Suprapubic skin (tissue), 3 donors: Measurements from ENCODE around the gene GALK2.

Experiments used
- EP300 ChIP-seq: sonication (generic); formaldehyde crosslinking; IDR thresholded peaks from one replicate; pipeline ENCODE4 v1.6.1; 2017; ENCODE audit warnings: antibody characterized with exemption
- POLR2A ChIP-seq, 2 donors: fragments of 450-650 bp; IDR thresholded peaks; one replicate each; pipeline ENCODE4 v1.6.1; 2017; ENCODE audit warnings: antibody characterized with exemption in 2 of 2, mild to moderate bottlenecking in 2 of 2, moderate library complexity in 2 of 2
- TF ChIP-seq, protein P1 (sequence below), 2 donors: fragments of 200-600 bp in 1 of 2; fragments of 450-650 bp in 1 of 2; sonication (generic) in 1 of 2; IDR thresholded peaks; one replicate each; pipeline ENCODE4 v1.5.1; 2016 to 2019; ENCODE audit warnings: antibody characterized with exemption in 2 of 2, mild to moderate bottlenecking in 1 of 2, moderate library complexity in 1 of 2

DNA sequence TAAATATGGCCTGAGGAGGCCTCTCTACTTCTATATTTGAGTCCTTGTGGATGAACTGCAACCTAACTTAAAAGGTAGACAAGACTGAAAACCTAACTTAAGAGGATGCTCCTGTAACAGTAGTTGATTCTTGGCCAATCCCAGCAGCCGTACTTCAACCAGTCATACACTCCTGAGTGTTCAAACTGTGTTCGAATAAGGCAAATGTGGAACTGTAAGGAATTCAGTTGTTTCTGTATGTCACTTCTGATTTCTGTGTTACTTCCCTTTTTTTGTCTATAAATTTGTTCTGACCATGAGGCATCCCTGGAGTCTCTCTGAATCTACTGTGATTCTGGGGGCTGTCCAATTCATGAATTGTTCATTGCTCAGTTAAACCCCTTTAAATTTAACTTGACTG is 20.5 kb downstream of the GALK2 start:
- TF ChIP-seq POLR2A (IDR thresholded peaks at IDR 0.05): no peak
- TF ChIP-seq, protein P1, sequence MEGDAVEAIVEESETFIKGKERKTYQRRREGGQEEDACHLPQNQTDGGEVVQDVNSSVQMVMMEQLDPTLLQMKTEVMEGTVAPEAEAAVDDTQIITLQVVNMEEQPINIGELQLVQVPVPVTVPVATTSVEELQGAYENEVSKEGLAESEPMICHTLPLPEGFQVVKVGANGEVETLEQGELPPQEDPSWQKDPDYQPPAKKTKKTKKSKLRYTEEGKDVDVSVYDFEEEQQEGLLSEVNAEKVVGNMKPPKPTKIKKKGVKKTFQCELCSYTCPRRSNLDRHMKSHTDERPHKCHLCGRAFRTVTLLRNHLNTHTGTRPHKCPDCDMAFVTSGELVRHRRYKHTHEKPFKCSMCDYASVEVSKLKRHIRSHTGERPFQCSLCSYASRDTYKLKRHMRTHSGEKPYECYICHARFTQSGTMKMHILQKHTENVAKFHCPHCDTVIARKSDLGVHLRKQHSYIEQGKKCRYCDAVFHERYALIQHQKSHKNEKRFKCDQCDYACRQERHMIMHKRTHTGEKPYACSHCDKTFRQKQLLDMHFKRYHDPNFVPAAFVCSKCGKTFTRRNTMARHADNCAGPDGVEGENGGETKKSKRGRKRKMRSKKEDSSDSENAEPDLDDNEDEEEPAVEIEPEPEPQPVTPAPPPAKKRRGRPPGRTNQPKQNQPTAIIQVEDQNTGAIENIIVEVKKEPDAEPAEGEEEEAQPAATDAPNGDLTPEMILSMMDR (IDR thresholded peaks at IDR 0.05): no peak
- no peak for TF ChIP-seq EP300
